Bronchial epithelial cell (primary cell): Measurements from ENCODE around the gene SULT4A1. TPM values are rescaled to one million over a fixed set of nuclear protein-coding genes. Genes with fewer than 3 reads are reported as not detected.
A peak's percentile ranks its signal among the peaks of the same experiment; 100 is the strongest.

Experiments used
- DNase-seq: peaks from one replicate; pipeline ENCODE4 v3.0.0-alpha.2; 2010; ENCODE audit warnings: low read depth
- FAIRE-seq: peaks from 2 replicates; lab custom pipeline; 2011; peaks lifted over from hg19 to GRCh38; lab: Jason Lieb, UNC
- H3K27me3 ChIP-seq: 2 replicates; pipeline ENCODE4 v1.5.1; 2011; ENCODE audit warnings: low read length; ENCODE audit not compliant: control insufficient read depth, insufficient read depth
- H3K36me3 ChIP-seq: 2 replicates; pipeline ENCODE4 v1.5.1; 2011; ENCODE audit warnings: low read length; ENCODE audit not compliant: control insufficient read depth, insufficient read depth
- H3K4me3 ChIP-seq: 2 replicates; pipeline ENCODE4 v1.5.1; 2011; ENCODE audit warnings: mild to moderate bottlenecking, low read depth, low read length, control low read depth
- total RNA-seq: library from RNA; depleted of rRNA; stranded (reverse); fragments of >200 nt; gene quantifications from 2 replicates; pipeline ENCODE4 v1.2.1, GENCODE V29; 2014
- TF ChIP-seq, protein P1 (sequence below): IDR thresholded peaks from 2 replicates; pipeline ENCODE4 v1.5.1; 2011; ENCODE audit warnings: mild to moderate bottlenecking, moderate library complexity, low read length, control low read depth, inconsistent platforms; ENCODE audit not compliant: insufficient read depth, severe bottlenecking

Gene SULT4A1
- total RNA-seq, 1 donor from 2014 or later = under 0.01 TPM

DNA sequence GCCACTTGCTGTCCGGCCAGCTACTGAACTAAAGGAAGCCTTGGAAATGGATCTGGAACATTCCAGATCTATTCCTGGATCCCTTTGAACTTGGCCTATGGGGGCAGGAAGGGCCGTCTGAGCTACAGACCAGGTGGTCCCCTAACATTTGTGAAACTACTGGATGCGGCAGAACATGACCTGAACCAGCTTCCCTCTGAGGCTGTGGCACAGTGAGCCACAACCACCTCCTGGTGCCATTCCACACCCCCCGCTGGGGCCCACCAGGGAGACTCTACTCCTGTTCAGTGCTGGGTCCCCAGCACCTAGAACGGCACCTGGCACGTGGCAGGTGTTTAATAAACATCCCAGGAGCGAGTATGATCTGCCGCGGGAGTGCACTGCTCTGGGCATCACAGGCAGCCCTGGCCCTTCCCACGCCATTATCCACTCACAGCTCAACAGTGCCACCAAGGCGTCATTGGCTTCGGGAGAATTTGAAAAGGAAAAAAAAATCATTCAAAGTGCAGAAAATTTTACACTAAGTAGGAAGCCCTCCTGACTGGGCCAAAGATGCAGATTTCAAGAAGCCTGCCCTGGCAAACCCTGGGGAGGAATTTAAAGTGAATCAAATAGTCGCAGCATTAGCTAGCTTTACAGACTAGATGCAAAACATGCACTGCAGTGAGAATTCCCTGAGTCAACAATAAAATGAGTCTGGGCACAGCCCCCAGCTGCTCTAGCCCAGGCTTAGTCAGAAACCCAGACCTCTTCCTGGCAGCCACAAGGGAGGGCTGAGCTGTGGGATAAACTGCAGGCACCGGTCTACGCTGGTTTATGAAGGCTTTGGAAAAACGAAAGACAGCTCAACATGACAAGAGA, 35.9 kb downstream of the SULT4A1 start:
- H3K27me3 ChIP-seq = peaks cover 7% of the 10 kb centered on the region
- TF ChIP-seq, protein P1, sequence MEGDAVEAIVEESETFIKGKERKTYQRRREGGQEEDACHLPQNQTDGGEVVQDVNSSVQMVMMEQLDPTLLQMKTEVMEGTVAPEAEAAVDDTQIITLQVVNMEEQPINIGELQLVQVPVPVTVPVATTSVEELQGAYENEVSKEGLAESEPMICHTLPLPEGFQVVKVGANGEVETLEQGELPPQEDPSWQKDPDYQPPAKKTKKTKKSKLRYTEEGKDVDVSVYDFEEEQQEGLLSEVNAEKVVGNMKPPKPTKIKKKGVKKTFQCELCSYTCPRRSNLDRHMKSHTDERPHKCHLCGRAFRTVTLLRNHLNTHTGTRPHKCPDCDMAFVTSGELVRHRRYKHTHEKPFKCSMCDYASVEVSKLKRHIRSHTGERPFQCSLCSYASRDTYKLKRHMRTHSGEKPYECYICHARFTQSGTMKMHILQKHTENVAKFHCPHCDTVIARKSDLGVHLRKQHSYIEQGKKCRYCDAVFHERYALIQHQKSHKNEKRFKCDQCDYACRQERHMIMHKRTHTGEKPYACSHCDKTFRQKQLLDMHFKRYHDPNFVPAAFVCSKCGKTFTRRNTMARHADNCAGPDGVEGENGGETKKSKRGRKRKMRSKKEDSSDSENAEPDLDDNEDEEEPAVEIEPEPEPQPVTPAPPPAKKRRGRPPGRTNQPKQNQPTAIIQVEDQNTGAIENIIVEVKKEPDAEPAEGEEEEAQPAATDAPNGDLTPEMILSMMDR = peak; percentile 49
- H3K36me3 ChIP-seq = no peaks in the 10 kb centered on the region
- DNase-seq (peak; percentile 75), FAIRE-seq (no peak)
- H3K4me3 ChIP-seq = no peak overlapping the region

DNA sequence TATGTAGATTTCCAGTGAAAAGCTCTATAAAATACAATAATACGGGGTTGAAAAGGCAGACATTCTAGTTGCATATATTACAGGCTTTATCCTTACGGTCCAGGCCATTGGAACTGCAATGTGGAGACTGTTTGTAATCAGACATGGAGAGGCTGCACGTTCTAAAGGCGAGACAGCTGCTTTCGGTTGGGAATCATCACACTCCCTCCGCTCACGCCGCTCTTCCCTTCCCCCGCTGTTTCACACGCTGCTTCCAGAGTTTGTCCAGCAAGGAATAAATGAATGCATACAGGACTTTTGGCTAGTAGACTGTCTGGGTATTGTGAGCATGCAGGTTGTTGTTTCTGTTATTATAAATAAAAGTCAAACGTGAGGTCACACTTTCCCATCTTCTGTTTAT, 36.7 kb downstream of the SULT4A1 start:
- Histone ChIP-seq H3K27me3 (peaks cover 7% of the 10 kb centered on the region), H3K4me3 (no peak overlapping the region), H3K36me3 (no peaks in the 10 kb centered on the region)
- DNase-seq (no peak), FAIRE-seq (no peak)
- TF ChIP-seq, protein P1 = no peak

DNA sequence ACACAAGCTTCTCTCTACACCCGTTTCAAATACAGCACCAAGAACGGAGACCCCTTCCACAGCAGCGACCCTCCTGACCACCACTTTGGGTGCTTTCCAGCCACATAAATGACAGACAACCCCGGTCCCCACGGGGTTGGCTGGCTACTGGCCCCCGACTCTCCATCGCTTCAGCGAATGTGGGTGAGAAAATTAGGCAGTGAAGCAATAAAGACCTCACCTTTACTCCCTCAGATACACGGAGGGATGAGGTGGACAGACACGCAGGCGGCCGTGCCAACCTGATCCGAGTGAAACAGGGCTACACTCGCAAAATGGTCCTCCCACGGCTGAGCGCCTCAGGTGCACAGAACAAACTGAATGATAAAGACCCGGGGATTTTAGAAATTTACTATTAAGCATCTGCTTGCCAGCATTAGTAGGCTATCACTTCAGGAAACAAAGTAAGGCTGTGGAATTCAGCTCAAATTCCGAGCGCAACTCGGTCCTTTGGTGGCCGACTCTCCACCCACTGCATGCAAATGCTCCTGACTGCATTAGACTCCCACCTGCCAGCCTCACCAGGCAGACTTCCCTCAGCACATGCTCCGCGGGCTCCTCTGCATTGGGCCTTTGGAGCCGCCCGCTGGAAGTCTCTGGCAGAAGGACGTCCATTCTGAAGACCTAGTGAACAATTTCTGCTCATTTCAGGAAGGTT, 37.4 kb downstream of the SULT4A1 start:
- FAIRE-seq (no peak), DNase-seq (no peak)
- Histone ChIP-seq H3K4me3 (no peak overlapping the region), H3K27me3 (peaks cover 7% of the 10 kb centered on the region), H3K36me3 (no peaks in the 10 kb centered on the region)
- TF ChIP-seq, protein P1 = no peak

DNA sequence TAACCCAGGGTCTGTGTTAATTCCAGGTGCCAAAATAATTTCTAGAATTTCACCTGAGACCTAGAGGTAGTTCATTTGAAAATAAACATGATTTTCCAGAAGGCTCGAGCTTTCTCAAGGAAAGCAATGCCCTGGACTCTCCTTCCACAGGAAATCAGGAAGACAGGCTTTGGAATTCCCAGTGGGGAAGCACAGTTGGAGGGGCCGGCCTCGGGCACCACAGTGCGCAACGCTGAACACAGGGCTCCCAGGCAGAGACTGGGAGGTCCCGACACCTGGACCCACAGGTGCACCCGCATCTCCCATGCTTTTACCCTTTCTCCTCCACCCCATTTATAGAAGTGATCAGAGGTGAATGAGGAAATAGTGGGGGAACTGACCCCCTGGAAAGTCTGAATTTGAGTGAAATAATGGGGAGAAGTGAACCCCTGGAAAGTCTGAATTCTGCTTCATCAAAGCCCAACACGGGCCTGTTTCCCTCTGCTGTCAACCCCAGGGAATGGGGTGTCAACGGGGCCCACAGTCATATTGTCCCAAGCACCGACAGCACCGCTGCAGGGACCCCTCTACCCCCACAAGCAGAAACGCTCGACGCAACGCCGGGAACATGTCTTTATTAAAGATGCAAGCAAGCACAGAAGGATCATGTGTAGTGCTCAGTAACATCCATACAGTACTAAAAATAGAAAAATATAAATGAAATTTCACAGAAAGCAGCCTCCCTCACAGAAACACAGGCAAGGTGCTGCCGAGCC, 38.2 kb downstream of the SULT4A1 start:
- DNase-seq (no peak), FAIRE-seq (no peak)
- Histone ChIP-seq H3K4me3 (no peak overlapping the region), H3K36me3 (no peaks in the 10 kb centered on the region), H3K27me3 (peaks cover 7% of the 10 kb centered on the region)
- TF ChIP-seq, protein P1 = no peak

DNA sequence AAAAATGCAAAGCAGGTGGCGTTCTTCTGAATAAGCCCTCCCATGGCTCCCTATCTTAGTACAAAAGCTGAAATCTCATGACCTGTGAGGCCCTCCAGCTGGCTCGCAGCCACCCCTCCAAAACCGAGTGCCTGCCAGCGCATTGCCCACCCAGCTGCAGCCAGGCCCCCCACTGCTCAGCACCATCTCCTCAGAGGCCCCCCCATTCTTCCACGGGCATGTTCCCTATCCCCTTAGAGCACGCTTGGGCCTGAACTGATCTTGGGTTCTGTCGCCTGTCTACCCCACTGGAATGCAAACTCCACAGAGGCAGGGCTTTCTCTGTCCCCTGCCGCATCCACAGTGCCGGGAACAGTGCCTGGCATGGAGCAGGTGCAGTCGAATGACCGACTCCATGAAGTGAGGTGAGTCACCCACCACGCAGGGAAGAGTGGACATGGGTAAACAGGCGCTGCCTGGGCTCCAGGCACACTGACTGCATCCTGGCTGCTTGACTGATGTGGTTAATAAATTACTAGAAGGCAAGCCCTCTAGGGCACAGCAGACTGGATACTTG, 38.9 kb downstream of the SULT4A1 start:
- Histone ChIP-seq H3K27me3 (peaks cover 7% of the 10 kb centered on the region), H3K4me3 (no peak overlapping the region), H3K36me3 (no peaks in the 10 kb centered on the region)
- TF ChIP-seq, protein P1 = no peak
- DNase-seq (peak; percentile 49), FAIRE-seq (no peak)
